ENCODE results near the gene JARID2. TPM values are rescaled to one million over a fixed set of nuclear protein-coding genes. Genes with fewer than 3 reads are reported as not detected.

JARID2 gene
- total RNA-seq, 1 experiment from 2014 or later: 23.6 TPM

DNA sequence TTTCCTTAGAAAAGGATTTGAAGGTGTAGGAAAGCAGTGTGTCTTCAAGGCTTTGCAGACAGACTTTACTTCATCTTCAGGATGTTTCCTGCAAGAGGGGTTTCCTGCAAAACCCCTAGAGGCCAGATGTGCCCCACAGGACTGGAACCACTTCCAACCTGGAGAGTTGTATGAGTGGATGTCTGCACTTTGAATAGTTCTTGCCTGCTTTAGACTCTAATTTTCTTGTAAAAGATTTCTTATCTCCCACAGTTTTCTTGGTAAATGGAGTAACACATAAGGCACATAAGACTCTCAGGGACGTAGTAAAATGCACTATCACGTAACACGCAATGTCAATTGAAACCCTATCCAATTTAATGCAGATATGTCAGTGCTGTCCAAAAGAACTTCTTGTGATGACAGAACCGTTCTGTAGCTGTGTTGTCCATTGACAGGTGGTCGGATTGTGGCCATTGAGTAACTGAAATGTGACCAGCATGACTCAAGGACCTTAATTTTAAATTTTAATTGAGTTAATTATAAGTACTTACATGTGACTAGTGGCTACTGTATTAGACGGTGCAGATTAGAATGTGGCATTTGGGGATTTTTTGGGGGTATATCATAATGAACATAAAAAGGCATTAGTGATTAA lies 118.7 kb downstream of the JARID2 start:
- H3K79me2 ChIP-seq (ENCODE audit: insufficient read depth, low read length): peaks cover 82% of the 10 kb centered on the region
- H3K9me2 ChIP-seq (ENCODE audit: insufficient read depth): no peaks in the 10 kb centered on the region
- no peak overlapping the region for H2AFZ ChIP-seq (ENCODE audit: low read depth, low read length, poor library complexity, severe bottlenecking)
- H4K20me1 ChIP-seq (ENCODE audit: insufficient read depth): no peaks in the 10 kb centered on the region
- H3K9me3 ChIP-seq (ENCODE audit: control insufficient read depth in 1 of 2, insufficient read depth in 1 of 2, low read depth in 1 of 2, low read length in 2 of 2): no peaks in the 10 kb centered on the region
- no peak overlapping the region for H3K9ac ChIP-seq (ENCODE audit: low read length)
- intact Hi-C loops (cut with micrococcal nuclease): no loop called here
- CTCF ChIA-PET: no interaction called here
- H3K27me3 ChIP-seq (ENCODE audit: insufficient read depth, low read length): no peaks in the 10 kb centered on the region
- no peak overlapping the region for H3K27ac ChIP-seq (ENCODE audit: low read depth, low read length)
- no peak for ATAC-seq
- no peaks in the 10 kb centered on the region for H3K36me3 ChIP-seq (ENCODE audit: control insufficient read depth in 1 of 2, insufficient read depth in 2 of 2, low read length in 2 of 2)
- RAD21 ChIA-PET (ENCODE audit: low non-redundant PET in 1 of 2, low total read pairs in 2 of 2, uncharacterized antibody in 2 of 2, unreplicated experiment in 2 of 2): no interaction called here
- BruUV-seq (replicated peaks): no TSS peak
- H3K4me1 ChIP-seq (ENCODE audit: control insufficient read depth in 1 of 2, insufficient read depth in 2 of 2, low read length in 2 of 2): peaks cover 0 to 8% of the 10 kb centered on the region in 2 experiments; a peak in 1 of 4 replicates
- POLR2A ChIA-PET: no interaction called here
- TF ChIP-seq, protein P1, sequence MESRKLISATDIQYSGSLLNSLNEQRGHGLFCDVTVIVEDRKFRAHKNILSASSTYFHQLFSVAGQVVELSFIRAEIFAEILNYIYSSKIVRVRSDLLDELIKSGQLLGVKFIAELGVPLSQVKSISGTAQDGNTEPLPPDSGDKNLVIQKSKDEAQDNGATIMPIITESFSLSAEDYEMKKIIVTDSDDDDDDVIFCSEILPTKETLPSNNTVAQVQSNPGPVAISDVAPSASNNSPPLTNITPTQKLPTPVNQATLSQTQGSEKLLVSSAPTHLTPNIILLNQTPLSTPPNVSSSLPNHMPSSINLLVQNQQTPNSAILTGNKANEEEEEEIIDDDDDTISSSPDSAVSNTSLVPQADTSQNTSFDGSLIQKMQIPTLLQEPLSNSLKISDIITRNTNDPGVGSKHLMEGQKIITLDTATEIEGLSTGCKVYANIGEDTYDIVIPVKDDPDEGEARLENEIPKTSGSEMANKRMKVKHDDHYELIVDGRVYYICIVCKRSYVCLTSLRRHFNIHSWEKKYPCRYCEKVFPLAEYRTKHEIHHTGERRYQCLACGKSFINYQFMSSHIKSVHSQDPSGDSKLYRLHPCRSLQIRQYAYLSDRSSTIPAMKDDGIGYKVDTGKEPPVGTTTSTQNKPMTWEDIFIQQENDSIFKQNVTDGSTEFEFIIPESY (IDR thresholded peaks at IDR 0.05; ENCODE audit: extremely low read depth, insufficient replicate concordance, low read length): no peak
- no peak for TF ChIP-seq SIN3A (IDR thresholded peaks at IDR 0.05; ENCODE audit: low read depth)
- TF ChIP-seq FOSL1 (IDR thresholded peaks at IDR 0.05; ENCODE audit: low read depth): no peak
- no peak for TF ChIP-seq CBX3 (IDR thresholded peaks at IDR 0.05; ENCODE audit: low read depth)
- no peak for TF ChIP-seq YY1 (IDR thresholded peaks at IDR 0.05; ENCODE audit: extremely low read depth, insufficient replicate concordance, low read depth, low read length)
- no peak for TF ChIP-seq EGR1 (IDR thresholded peaks at IDR 0.05; ENCODE audit: low read depth)
- TF ChIP-seq SRF (IDR thresholded peaks at IDR 0.05; ENCODE audit: low read depth): no peak
- TF ChIP-seq, protein P2, sequence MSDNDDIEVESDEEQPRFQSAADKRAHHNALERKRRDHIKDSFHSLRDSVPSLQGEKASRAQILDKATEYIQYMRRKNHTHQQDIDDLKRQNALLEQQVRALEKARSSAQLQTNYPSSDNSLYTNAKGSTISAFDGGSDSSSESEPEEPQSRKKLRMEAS (IDR thresholded peaks at IDR 0.05): no peak
- TF ChIP-seq, protein P3, sequence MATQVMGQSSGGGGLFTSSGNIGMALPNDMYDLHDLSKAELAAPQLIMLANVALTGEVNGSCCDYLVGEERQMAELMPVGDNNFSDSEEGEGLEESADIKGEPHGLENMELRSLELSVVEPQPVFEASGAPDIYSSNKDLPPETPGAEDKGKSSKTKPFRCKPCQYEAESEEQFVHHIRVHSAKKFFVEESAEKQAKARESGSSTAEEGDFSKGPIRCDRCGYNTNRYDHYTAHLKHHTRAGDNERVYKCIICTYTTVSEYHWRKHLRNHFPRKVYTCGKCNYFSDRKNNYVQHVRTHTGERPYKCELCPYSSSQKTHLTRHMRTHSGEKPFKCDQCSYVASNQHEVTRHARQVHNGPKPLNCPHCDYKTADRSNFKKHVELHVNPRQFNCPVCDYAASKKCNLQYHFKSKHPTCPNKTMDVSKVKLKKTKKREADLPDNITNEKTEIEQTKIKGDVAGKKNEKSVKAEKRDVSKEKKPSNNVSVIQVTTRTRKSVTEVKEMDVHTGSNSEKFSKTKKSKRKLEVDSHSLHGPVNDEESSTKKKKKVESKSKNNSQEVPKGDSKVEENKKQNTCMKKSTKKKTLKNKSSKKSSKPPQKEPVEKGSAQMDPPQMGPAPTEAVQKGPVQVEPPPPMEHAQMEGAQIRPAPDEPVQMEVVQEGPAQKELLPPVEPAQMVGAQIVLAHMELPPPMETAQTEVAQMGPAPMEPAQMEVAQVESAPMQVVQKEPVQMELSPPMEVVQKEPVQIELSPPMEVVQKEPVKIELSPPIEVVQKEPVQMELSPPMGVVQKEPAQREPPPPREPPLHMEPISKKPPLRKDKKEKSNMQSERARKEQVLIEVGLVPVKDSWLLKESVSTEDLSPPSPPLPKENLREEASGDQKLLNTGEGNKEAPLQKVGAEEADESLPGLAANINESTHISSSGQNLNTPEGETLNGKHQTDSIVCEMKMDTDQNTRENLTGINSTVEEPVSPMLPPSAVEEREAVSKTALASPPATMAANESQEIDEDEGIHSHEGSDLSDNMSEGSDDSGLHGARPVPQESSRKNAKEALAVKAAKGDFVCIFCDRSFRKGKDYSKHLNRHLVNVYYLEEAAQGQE (IDR thresholded peaks at IDR 0.05; ENCODE audit: low read depth): no peak
- H3K4me3 ChIP-seq (replicated peaks in 1 of 2; ENCODE audit: low read depth in 1 of 2, low read length in 2 of 2): no peak overlapping the region
- no peak for DNase-seq (ENCODE audit: low read depth, low spot score)
- no peak overlapping the region for H3K4me2 ChIP-seq (ENCODE audit: low read length)
